Middle frontal gyrus (tissue), 1 donor: ENCODE results near the gene LPP.

Experiments
- DNase-seq: peaks from one replicate; pipeline ENCODE4 v3.0.0-alpha.2; 2015; ENCODE audit warnings: low spot score; ENCODE audit errors: extremely low spot score

The LPP gene

DNA sequence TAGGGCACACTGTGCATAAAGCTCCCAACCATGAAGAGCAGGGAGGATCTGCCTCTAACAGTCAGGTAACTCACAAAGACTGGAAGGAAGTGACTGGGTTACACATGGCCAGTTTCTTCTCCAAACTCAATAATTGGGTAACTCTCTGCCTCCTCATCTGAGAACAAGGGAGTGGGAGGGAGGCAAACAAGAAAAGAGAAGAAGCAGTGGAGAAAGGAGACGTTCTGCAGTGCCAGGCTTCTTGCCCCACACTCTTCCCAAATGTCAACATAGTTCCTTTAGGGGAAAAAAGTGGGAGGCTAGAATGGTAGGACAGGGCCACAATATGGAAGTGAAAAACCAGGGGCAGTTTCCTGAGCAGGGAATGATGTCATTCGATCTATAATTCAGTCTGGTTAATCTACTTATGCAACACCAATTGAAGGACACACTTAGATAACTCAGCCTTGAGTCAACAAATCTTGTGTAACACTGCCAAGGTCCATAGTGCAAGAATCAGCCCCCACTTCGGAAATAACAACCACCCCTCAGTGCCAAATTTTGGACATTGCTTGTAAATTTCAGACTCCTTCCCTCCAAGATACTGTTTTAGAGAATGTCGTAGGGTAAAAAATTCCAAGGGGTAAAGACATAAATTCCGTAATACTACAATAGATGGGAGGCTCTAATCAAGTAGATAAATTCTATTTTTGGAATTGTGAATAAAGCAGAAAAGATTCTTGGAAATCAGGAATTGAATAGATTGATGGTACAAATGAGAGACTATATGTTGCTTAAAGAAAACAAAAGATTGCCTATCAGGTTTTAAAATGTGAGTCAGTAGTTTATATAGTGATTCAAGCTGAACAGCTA lies 143.0 kb downstream of the LPP start:
- DNase-seq = no peak

DNA sequence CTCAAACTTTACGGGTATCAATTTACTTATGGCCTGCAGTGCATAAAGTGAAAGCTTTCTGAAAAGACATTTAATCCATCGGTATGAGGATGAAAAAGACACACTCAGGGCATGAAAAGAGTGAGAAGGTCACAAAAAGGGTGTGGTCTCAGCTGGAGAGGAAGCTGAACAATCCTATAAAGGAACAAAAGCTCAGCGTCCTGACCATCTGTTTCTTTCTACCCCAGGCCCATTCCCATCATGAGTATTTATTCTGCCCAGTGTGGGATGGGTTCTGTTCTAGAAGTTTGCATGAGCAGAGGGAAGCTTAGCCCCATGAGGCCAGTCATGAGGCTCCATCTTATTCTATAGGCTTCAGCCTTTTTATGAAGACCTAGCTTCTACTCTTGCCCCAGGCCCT lies 144.6 kb downstream of the LPP start:
- DNase-seq = no peak

DNA sequence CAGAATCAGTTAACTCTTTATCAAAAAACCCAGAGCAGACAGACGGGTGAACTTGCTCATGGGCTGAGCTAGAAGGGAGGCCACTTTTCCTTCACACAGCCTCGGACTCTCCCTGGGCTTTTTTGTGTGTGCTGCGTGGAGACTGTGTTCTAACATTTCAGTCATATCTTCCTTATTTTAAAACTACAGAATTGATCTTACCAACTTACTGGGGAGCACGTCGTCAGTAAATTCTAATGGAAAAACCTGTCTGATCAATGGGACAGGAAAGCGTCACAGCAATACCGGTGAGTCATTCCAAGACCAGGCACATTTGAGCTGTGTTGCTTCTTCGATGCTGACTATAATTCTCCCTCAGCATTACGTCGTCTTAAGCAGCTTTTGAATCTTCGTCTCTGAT lies 145.1 kb downstream of the LPP start:
- no peak for DNase-seq

DNA sequence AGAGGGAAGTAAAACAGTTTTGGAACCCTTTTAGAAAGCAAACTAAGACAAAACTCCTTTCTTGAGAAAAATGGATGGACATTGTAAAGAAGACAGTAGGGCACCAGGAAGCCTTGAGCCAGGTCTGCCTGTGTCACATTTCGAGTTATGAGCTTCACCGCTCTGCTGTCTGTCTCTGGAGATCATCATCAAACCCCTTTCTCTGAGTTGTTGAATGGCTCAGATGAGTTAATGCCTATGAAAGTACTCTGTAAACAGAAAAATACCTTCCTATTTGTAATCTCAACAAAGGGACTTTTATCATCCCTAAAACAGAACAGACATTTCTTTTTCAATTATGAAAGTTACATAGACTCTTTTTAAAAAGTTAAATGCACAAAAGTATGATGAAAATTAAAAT lies 145.8 kb downstream of the LPP start:
- DNase-seq = no peak

- no peak for DNase-seq
These were observed 147.2 kb downstream of the LPP start for GRCh38 chr3:188301147-188301546.

DNA sequence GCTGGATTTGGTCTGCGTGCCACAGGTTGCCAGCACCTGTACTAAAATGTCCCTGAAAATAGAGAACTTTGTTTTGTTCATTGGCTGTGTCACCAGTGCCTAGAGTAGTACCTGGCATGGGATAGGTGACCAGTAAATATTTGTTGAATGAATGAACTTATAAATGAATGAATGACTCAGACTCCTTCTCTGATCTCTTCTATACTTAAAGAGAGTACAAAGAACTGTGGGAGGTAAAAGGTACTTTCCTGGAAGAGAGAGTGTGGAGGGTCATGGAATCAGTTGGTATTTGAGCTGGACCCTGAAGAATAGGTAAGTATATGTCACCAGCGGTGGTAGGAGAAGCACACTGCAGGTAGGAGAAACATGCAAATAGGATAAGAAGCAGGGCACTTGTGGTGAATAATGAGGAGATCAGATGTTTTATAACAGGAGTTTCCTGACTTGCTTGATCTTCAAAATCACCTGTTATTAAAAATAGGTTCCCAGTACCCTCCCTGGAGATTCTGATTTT lies 149.4 kb downstream of the LPP start:
- no peak for DNase-seq

DNA sequence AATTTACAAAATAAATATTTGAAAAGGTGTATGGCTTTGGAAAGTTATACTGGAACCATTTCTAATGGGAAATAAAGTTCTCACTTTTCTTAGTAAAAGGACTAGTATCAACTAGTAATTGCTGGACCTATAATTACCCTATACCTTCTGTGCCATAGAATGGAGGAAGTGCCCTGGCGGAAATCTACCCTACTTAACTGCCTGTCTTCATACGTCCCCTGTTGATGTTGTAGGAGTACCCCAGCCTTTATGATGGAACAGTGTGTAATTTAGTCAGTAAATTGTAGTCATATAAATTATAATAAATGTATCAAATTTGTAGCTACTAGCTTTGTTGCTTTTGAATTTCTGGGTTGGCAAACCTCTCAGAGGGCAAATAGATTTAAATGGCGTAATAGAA lies 149.9 kb downstream of the LPP start:
- DNase-seq = no peak

DNA sequence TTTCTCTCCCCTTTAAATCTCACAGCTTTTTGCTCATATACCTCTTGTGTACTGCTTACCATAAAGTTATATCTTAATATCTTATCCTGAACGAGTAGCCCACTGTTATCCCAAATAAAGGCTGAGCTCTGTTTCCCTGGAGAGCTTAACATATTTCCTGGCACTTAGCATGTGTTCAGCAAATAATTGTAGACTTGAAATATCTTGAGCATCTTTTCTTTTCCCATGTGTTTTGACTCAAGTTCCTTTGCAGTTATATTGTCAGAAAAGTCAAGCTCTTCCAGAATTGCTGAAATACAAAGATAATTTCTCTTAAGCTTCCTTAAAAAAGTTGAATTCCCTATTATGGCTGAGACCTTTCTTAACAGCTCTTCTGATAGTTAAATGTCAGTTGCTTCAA lies 150.5 kb downstream of the LPP start:
- no peak for DNase-seq

DNA sequence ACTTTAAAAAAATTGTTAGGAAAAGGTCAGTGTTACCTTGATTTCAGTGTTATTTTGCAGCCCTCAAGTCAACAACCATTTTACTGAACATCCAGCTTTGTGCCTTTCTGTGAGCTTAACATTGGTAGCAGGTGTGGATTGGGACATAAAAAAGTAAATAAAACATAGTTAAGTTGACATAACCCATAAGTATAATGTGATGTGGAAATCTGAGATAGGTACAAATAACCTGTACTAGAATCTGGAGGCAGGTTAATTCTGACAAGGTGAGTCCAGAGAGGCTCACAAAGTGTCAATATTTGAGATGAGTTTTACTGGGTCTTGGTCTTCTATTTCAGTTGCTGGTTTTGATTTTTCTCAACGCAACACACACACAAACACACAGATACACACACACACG lies 151.3 kb downstream of the LPP start:
- DNase-seq = no peak

DNA sequence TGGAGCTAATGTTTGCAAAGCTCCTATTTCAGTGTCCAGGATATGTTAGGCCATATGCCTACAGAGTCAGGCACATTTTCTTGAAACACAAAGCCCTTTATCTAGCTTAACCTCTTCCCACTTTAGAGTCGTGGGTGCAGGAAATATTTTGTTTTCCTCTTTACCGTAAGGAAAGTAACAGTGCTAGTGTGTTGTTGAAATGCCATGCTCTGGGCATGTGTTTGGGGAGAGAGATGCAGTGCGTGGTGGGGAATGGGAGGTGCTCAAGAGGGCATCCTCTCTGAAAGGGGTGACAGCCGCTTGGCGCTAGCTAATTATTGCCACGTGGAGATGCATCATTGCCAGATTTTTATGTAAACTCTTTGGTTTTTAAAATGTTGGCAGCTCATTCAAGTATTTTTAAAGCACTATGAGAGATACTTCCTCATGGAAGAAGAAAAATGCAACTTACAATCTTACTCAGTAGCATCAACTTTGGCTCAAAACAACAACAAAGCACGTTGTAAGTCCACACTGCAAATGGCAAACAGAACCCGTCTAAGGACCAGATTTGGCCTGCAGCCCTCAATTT lies 152.6 kb downstream of the LPP start:
- no peak for DNase-seq

DNA sequence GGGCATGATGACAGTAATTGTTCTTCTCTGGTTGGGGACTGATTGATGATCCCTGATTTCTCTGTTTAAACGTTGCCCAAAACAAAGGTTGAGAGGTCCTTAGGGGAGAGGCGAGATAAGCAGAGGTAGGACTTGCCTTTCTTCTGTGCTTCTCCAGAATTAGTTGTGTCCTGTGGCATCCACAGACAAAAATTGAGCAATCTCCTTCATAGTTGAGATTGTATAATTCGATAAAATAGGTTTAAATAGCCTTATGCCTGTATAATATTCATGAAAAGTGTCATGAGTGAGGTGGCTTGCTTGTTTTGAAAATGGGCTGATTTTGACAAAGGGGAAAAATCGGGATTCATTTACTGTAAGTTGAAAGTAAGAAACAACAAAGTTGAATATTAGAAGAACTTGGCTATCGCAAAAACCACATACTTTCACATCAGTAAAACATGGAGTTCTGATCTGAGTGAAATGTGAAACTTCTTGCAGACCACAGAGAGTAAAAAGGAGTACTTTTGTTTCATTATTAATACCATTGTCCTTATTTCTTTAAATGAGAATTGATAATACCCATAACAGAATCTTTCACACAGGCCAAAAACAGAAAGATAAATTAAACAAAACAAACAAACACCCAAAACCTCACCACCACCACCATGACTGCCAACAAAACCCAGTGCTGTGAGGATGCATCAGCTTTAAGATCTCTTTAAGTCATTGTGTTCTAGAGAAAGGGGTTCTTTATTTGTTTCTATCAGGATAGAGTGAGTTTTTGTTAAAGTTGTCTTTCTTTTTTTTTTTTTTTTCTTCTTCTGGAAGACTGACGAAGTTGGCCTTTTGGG lies 155.7 kb downstream of the LPP start:
- DNase-seq = no peak

GRCh38 chr3:188310270-188310710 lies 156.3 kb downstream of the LPP start:
- no peak for DNase-seq

DNA sequence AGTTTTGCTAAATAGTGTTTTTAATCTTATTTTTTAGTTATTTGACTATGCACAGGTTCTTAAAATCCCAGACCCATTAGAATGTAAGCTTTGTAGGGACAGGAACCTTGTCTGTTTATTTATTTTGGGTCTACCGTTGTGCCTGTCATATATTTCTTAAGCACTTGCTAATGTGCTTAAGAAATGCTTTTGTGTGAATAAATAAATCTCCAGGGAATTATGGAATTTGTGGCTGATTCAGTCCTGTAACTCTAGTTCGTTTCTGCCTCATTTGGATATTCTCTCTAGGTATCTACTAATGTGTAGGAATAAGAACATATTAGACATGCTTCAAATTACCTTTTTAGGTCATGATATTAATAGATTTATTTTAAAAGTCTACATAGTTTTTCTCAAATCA lies 161.6 kb downstream of the LPP start:
- DNase-seq = no peak

DNA sequence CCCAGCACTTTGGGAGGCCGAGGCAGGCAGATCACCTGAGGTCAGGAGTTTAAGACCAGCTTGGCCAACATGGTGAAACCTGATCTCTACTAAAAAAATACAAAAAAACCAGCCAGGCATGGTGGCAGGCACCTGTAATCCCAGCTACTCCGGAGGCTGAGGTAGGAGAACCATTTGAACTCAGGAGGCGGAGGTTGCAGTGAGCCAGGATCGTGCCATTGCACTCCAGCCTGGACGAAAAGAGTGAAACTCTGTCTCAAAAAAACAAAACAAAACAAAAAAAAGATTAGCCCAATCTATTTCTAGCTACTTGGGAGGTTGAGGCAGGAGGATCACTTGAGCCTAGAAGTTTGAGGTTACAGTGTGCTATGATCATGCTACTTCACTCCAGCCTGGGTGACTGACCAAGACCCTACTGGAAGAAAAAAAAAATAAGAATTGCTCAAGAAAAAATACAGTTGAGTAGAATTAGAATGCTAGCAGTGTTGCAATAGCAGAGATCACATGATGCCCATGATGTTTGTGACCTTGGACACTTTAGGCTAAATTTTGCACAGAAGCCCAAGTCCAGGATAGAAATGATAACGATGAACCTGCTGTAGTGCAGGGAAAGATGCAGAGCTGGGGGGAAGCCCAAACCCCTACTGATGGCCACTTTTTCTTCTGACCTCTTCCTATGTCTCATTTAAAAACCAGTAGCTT lies 162.2 kb downstream of the LPP start:
- no peak for DNase-seq

GRCh38 chr3:188316723-188317070 lies 162.7 kb downstream of the LPP start:
- no peak for DNase-seq

- DNase-seq = no peak
These were observed 165.6 kb downstream of the LPP start for GRCh38 chr3:188319569-188319968.

GRCh38 chr3:188320757-188321156 lies 166.8 kb downstream of the LPP start:
- DNase-seq = no peak

GRCh38 chr3:188321258-188321657 lies 167.3 kb downstream of the LPP start:
- no peak for DNase-seq

- no peak for DNase-seq
These were observed 168.4 kb downstream of the LPP start for GRCh38 chr3:188322135-188322887.

DNA sequence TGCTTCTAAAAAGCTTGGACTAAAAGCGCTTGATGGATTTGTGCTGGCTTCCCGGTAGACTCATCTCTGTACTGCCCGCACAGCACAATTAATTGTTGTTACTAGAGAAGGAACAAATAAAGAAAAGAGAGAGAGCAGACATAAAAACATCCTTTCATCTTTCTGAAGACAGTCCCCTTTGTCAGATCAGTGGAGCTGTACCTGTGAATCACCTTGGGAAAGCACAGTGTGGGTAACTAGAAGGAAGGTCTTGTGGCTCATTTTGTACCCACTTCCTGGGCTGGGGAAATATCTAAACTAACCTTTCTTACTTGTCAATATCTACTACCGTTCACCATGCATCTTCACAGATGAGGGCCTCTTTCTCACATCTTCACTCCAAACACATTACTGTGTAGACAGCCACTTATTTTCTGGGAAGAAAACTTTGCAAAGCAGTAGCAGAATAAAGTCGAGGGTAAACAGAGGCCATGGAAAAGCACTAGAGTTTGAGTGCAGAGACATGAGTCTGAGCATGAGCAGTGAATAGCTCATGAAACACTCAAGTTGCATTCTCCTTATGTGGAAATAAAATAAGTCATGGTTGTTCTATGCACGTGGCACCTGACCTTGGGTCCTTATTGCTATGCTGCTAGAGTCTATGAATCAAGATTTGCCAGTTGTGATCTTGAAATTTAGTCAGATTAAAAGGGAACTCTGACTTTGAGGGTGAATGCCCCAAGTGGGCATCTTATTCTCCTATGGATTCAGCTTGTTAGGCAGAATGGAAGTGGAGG lies 169.3 kb downstream of the LPP start:
- no peak for DNase-seq
